ENCODE measurements around the gene ACY1.

DNA sequence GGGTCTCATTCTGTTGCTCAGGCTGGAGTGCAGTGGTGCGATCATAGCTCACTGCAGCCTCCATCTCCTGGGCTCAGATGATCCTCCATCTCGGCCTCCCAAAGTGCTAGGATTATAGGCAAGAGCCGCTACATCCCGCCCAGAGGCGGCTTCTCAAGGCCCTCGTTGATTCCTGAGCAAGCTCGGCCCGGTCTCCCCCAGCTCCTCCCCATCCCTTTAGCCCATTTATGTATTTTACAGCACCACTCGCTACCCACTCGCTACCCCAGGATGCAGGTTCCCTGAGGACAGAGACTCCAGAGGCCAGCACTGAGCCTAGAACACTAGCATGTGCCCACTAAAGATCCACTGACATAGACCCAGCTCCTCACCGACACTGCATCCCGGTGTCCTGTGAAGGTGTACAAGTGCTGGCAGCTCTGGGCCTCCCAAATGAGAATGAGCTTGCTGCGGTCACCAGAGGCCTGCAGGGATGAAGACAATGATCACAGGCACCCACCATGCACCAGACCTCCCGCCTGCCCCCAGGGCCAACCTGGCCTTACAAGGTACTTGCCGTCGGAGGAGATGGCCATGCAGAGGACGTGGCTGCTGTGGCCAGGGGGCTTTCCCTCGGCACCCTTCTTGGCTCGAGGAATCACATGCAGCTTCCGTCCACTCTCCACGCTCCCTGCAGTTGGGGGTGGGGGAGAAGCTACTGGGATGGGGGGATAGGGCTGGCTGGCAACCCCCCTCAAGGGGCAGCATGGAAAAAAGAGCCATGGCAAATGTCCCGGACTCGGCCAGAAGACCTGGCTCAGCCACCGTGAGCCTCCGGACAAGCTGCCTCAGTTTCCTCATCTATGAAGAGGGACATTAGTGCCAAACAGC is 47.2 kb upstream of the ACY1 start:
- TF ChIP-seq, protein P1, sequence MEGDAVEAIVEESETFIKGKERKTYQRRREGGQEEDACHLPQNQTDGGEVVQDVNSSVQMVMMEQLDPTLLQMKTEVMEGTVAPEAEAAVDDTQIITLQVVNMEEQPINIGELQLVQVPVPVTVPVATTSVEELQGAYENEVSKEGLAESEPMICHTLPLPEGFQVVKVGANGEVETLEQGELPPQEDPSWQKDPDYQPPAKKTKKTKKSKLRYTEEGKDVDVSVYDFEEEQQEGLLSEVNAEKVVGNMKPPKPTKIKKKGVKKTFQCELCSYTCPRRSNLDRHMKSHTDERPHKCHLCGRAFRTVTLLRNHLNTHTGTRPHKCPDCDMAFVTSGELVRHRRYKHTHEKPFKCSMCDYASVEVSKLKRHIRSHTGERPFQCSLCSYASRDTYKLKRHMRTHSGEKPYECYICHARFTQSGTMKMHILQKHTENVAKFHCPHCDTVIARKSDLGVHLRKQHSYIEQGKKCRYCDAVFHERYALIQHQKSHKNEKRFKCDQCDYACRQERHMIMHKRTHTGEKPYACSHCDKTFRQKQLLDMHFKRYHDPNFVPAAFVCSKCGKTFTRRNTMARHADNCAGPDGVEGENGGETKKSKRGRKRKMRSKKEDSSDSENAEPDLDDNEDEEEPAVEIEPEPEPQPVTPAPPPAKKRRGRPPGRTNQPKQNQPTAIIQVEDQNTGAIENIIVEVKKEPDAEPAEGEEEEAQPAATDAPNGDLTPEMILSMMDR (IDR thresholded peaks at IDR 0.05; ENCODE audit: low read depth, low read length, poor library complexity, severe bottlenecking), result no peak
- no peak for TF ChIP-seq EZH2phosphoT487 (IDR thresholded peaks at IDR 0.05; ENCODE audit: borderline replicate concordance, low read length)
